Astrocyte (in vitro differentiated cells and primary cell): ENCODE data around the gene ARFRP1.

Experiments used
- EZH2 ChIP-seq: IDR thresholded peaks from 2 replicates; pipeline ENCODE4 v1.6.1; 2012; ENCODE audit warnings: mild to moderate bottlenecking, low read length, inconsistent platforms; ENCODE audit not compliant: insufficient read depth
- TF ChIP-seq, protein P1 (sequence below): IDR thresholded peaks from 2 replicates; pipeline ENCODE4 v1.5.1; 2011; ENCODE audit warnings: low read depth, mild to moderate bottlenecking, inconsistent platforms, low read length, moderate library complexity; ENCODE audit not compliant: insufficient read depth

- TF ChIP-seq, protein P1, sequence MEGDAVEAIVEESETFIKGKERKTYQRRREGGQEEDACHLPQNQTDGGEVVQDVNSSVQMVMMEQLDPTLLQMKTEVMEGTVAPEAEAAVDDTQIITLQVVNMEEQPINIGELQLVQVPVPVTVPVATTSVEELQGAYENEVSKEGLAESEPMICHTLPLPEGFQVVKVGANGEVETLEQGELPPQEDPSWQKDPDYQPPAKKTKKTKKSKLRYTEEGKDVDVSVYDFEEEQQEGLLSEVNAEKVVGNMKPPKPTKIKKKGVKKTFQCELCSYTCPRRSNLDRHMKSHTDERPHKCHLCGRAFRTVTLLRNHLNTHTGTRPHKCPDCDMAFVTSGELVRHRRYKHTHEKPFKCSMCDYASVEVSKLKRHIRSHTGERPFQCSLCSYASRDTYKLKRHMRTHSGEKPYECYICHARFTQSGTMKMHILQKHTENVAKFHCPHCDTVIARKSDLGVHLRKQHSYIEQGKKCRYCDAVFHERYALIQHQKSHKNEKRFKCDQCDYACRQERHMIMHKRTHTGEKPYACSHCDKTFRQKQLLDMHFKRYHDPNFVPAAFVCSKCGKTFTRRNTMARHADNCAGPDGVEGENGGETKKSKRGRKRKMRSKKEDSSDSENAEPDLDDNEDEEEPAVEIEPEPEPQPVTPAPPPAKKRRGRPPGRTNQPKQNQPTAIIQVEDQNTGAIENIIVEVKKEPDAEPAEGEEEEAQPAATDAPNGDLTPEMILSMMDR = no peak
- TF ChIP-seq EZH2 = no peak
These were observed 26.6 kb upstream of the ARFRP1 start for GRCh38 chr20:63734111-63734945.
